Glutamatergic neuron (in vitro differentiated cells): ENCODE measurements around the gene RFX2. TPM values are rescaled to one million over a fixed set of nuclear protein-coding genes. Genes with fewer than 3 reads are reported as not detected.

Source experiments
- DNase-seq: peaks from one replicate; pipeline ENCODE4 v3.0.0; 2022
- H3K27ac Mint-ChIP-seq: one replicate; pipeline ENCODE4 v1.8.0; 2020; ENCODE audit warnings: mild to moderate bottlenecking, mixed read lengths, inconsistent platforms; ENCODE audit not compliant: unreplicated experiment
- H3K27me3 Mint-ChIP-seq: one replicate; pipeline ENCODE4 v1.8.0; 2020; ENCODE audit warnings: mild to moderate bottlenecking, moderate library complexity, mixed read lengths, inconsistent platforms; ENCODE audit not compliant: unreplicated experiment
- H3K36me3 Mint-ChIP-seq: one replicate; pipeline ENCODE4 v1.8.0; 2020; ENCODE audit warnings: mild to moderate bottlenecking, mixed read lengths, inconsistent platforms; ENCODE audit not compliant: unreplicated experiment
- H3K4me1 Mint-ChIP-seq: one replicate; pipeline ENCODE4 v1.8.0; 2020; ENCODE audit warnings: mild to moderate bottlenecking, low read depth, mixed read lengths, inconsistent platforms; ENCODE audit not compliant: unreplicated experiment
- H3K4me3 Mint-ChIP-seq: one replicate; pipeline ENCODE4 v1.8.0; 2020; ENCODE audit warnings: mild to moderate bottlenecking, mixed read lengths, inconsistent platforms; ENCODE audit not compliant: unreplicated experiment
- H3K9me3 Mint-ChIP-seq: one replicate; pipeline ENCODE4 v1.8.0; 2020; ENCODE audit warnings: mild to moderate bottlenecking, moderate library complexity, mixed read lengths, inconsistent platforms; ENCODE audit not compliant: unreplicated experiment
- total RNA-seq: library from RNA; stranded (reverse); fragmentation: NEBNext Ultra II Directional; extraction: Animal tissue kit (Norgen Biotek cat#: 25700); gene quantifications from one replicate; pipeline ENCODE4 v1.2.1, GENCODE V29; 2021; ENCODE audit not compliant: unreplicated experiment
- TF ChIP-seq, protein P1 (sequence below): fragments of 200-600 bp; sonication (generic); IDR thresholded peaks from one replicate; pipeline ENCODE4 v1.5.0; 2021; ENCODE audit not compliant: partially characterized antibody, unreplicated experiment

The RFX2 gene
- total RNA-seq, 1 donor from 2014 or later: 4.3 TPM

DNA sequence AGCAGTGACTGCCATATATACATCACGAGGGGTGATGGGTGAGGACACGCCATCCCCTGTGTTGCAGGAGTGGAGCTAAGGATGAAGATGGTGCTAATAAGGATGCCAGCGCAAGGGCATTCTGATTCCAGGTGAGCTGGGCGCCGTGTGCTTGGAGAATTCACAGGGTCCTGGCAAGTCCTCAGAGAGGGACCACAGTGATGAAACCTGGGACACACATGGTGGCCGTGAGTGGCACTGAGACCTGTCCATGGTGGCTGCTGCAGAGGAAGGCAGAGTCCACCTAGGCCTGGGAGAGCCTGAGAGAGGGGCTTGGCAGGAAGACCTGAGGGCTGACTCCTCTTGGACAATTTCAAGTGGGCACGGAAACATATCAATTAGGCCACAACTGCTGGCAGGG lies 65.2 kb downstream of the RFX2 start:
- no peak for DNase-seq
- no peaks in the 10 kb centered on the region for H3K36me3 Mint-ChIP-seq
- H3K4me3 Mint-ChIP-seq: no peak overlapping the region
- H3K27me3 Mint-ChIP-seq: no peaks in the 10 kb centered on the region
- H3K9me3 Mint-ChIP-seq: no peaks in the 10 kb centered on the region
- no peaks in the 10 kb centered on the region for H3K4me1 Mint-ChIP-seq
- no peak overlapping the region for H3K27ac Mint-ChIP-seq
- TF ChIP-seq, protein P1, sequence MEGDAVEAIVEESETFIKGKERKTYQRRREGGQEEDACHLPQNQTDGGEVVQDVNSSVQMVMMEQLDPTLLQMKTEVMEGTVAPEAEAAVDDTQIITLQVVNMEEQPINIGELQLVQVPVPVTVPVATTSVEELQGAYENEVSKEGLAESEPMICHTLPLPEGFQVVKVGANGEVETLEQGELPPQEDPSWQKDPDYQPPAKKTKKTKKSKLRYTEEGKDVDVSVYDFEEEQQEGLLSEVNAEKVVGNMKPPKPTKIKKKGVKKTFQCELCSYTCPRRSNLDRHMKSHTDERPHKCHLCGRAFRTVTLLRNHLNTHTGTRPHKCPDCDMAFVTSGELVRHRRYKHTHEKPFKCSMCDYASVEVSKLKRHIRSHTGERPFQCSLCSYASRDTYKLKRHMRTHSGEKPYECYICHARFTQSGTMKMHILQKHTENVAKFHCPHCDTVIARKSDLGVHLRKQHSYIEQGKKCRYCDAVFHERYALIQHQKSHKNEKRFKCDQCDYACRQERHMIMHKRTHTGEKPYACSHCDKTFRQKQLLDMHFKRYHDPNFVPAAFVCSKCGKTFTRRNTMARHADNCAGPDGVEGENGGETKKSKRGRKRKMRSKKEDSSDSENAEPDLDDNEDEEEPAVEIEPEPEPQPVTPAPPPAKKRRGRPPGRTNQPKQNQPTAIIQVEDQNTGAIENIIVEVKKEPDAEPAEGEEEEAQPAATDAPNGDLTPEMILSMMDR: no peak

DNA sequence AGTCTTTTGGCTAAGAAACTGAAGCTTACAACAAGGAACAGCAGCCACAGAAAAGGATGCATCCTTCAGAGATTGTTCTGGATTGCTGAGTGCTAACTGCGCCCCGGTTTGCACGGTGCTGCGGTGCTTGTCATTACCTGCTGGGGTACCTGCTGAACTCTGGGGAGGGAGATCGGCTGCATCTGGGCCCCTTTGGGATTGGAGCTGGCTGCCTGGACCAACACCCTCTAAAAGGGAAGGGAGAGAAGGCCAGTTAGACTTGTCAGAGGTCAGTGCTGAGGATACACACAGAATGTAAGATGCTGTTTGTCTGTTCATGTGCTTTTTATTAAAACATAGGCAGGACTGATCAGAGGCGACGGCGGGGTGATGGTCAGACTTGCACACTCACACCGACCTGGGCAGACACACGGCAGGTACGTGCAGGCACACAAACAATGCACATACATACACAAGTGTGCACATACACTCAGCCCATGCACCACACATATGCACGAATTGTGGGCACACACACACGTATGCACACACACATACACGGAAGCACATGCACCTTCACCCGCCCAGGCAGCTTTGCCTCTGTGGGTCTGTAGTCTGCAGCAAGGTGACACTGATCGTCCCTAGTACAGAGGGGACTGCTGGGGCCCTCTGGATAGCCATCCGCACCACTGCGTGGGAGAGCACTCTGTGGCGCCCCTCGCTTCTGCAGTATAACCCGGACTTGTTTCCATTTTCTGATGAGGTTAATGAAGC lies 66.1 kb downstream of the RFX2 start:
- Mint-ChIP-seq H3K4me3 (no peak overlapping the region), H3K4me1 (no peaks in the 10 kb centered on the region), H3K36me3 (no peaks in the 10 kb centered on the region), H3K27me3 (no peaks in the 10 kb centered on the region), H3K27ac (no peak overlapping the region), H3K9me3 (no peaks in the 10 kb centered on the region)
- TF ChIP-seq, protein P1: no peak
- DNase-seq: no peak

DNA sequence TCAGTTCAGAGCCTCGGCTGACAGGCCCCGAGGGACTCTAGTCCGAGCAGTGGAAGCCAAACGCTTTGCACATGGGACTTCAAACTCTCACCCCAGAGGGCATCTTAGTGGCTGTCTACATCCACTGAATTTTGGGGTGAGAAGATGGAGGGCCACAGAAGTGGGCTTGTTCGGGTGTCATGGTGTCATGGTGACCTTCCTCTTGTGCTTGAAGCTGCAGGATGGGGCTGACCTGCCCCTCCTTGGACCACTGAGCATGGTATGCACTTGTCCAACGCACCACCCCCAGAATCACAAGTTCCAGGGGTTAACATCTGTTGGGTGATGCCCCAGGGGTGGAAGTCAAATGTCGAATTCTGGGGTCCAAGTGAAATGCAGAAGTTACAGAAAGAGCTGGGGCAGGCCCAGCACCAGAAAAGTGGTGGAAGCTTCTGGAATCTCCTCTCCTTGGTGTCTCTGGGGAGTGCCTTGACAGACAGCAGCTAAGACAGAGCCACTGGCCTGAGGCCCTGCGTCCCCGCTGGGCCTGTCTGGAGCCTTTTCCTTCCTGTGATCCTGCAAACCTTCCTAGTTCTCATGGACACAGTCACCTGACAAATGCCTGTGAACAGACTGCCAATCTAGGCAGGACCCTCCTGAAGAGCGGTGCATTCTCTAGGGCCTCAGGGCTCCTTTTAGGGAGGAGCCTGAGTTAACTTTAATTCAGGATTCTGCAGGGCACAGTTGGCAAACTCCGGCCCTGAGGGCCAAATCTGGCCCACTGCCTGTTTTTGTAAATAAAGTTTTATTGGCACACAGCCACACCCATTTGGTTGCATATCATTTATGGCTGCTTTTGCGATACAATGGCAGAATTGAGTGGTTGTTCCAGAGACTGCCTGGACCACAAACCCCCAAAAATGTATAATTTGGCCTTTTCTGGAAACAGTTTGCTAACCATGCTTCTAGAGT lies 67.2 kb downstream of the RFX2 start:
- TF ChIP-seq, protein P1: no peak
- H3K27ac Mint-ChIP-seq: no peak overlapping the region
- no peaks in the 10 kb centered on the region for H3K36me3 Mint-ChIP-seq
- no peak for DNase-seq
- no peak overlapping the region for H3K4me3 Mint-ChIP-seq
- H3K27me3 Mint-ChIP-seq: no peaks in the 10 kb centered on the region
- H3K4me1 Mint-ChIP-seq: no peaks in the 10 kb centered on the region
- no peaks in the 10 kb centered on the region for H3K9me3 Mint-ChIP-seq

DNA sequence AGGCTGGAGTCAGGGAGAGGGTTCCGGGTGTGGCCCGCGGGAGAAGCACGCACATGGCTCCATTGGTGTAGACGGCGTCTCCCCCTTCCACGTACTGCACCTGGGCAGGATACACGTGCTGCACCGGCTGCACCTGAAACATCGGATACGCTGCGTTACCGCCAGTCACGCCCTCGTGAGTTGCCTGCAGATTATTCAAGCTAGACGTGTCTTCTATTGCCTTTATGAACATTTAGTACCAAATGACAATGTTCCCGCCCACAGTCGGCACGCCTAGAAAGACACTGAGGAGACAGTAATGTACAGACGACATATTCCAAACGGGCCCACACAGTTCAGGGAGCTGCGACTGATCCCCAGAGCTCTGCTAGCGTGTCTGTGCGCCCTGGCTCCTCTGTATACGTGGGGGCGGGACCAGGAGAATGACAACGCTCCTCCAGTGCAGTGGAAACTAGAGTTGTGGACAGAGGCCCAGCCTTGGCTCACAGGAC lies 68.3 kb downstream of the RFX2 start:
- Mint-ChIP-seq H3K4me3 (no peak overlapping the region), H3K27ac (peak overlapping the region; percentile 33), H3K27me3 (no peaks in the 10 kb centered on the region), H3K9me3 (no peaks in the 10 kb centered on the region), H3K4me1 (no peaks in the 10 kb centered on the region), H3K36me3 (no peaks in the 10 kb centered on the region)
- TF ChIP-seq, protein P1: no peak
- no peak for DNase-seq
